Measurements from ENCODE around the gene C3orf18. TPM values are rescaled to one million over a fixed set of nuclear protein-coding genes. Genes with fewer than 3 reads are reported as not detected.

Gene C3orf18
- total RNA-seq, 1 donor from 2014 or later: 10.8 TPM

- DNase-seq (ENCODE audit: extremely low spot score in 2 of 2): no peak
- Histone ChIP-seq H3K4me3 (no peak overlapping the region), H3K4me1 (peaks cover 7% of the 10 kb centered on the region), H3K36me3 (no peaks in the 10 kb centered on the region), H3K27me3 (no peaks in the 10 kb centered on the region), H3K9me3 (no peaks in the 10 kb centered on the region), H3K27ac (no peak overlapping the region)
- TF ChIP-seq POLR2A (IDR thresholded peaks at IDR 0.05) (no peak), POLR2AphosphoS5 (IDR thresholded peaks at IDR 0.05; ENCODE audit: insufficient read depth in 1 of 2, low read depth in 1 of 2) (no peak), CTCF (IDR thresholded peaks at IDR 0.05) (no peak)
- intact Hi-C loops (cut with DNase I): no loop called here
Observed at GRCh38 chr3:50533807-50534461, 33.6 kb downstream of the C3orf18 start.

- Histone ChIP-seq H3K27me3 (no peaks in the 10 kb centered on the region), H3K27ac (no peak overlapping the region), H3K4me3 (no peak overlapping the region), H3K36me3 (no peaks in the 10 kb centered on the region), H3K4me1 (peaks cover 7% of the 10 kb centered on the region), H3K9me3 (no peaks in the 10 kb centered on the region)
- no peak for DNase-seq (ENCODE audit: extremely low spot score in 2 of 2)
- no peak for TF ChIP-seq POLR2AphosphoS5 (IDR thresholded peaks at IDR 0.05; ENCODE audit: insufficient read depth in 1 of 2, low read depth in 1 of 2)
- no peak for TF ChIP-seq POLR2A (IDR thresholded peaks at IDR 0.05)
- TF ChIP-seq CTCF (IDR thresholded peaks at IDR 0.05): no peak
- intact Hi-C loops (cut with DNase I): no loop called here
Observed at GRCh38 chr3:50533316-50533715, 34.2 kb downstream of the C3orf18 start.

GRCh38 chr3:50532062-50532705, 35.4 kb downstream of the C3orf18 start:
- TF ChIP-seq CTCF (IDR thresholded peaks at IDR 0.05) (no peak), POLR2A (IDR thresholded peaks at IDR 0.05) (no peak), POLR2AphosphoS5 (IDR thresholded peaks at IDR 0.05; ENCODE audit: insufficient read depth in 1 of 2, low read depth in 1 of 2) (no peak)
- no peak overlapping the region for H3K4me3 ChIP-seq
- H3K9me3 ChIP-seq: no peaks in the 10 kb centered on the region
- H3K36me3 ChIP-seq: no peaks in the 10 kb centered on the region
- peak overlapping the region; percentile 47 for H3K27ac ChIP-seq
- DNase-seq (ENCODE audit: extremely low spot score in 2 of 2): no peak
- intact Hi-C loops (cut with DNase I): no loop called here
- H3K27me3 ChIP-seq: no peaks in the 10 kb centered on the region
- peaks cover 7% of the 10 kb centered on the region for H3K4me1 ChIP-seq

- DNase-seq (ENCODE audit: extremely low spot score in 2 of 2): no peak
- Histone ChIP-seq H3K4me3 (no peak overlapping the region), H3K36me3 (no peaks in the 10 kb centered on the region), H3K27ac (no peak overlapping the region), H3K4me1 (peaks cover 7% of the 10 kb centered on the region), H3K9me3 (no peaks in the 10 kb centered on the region), H3K27me3 (no peaks in the 10 kb centered on the region)
- intact Hi-C loops (cut with DNase I): no loop called here
- no peak for TF ChIP-seq CTCF (IDR thresholded peaks at IDR 0.05)
- TF ChIP-seq POLR2A (IDR thresholded peaks at IDR 0.05): no peak
- TF ChIP-seq POLR2AphosphoS5 (IDR thresholded peaks at IDR 0.05; ENCODE audit: insufficient read depth in 1 of 2, low read depth in 1 of 2): no peak
Observed at GRCh38 chr3:50531201-50531600, 36.3 kb downstream of the C3orf18 start.

Data from vagina (tissue), 2 donors.